PC-3 (cell line): ENCODE results near the gene PDGFC.

ENCODE experiments used
- CTCF ChIP-seq: fragments of 300-600 bp; sonication (generic); conservative IDR thresholded peaks from 2 replicates; pipeline ENCODE4 v1.5.1; 2017; ENCODE audit warnings: antibody characterized with exemption, low read depth, mild to moderate bottlenecking, low read length
- EZH2 ChIP-seq: fragments of 300-600 bp; sonication (generic); IDR thresholded peaks from one replicate; pipeline ENCODE4 v1.6.1; 2017; ENCODE audit warnings: antibody characterized with exemption, mild to moderate bottlenecking, low read length; ENCODE audit not compliant: unreplicated experiment
- EZH2phosphoT487 ChIP-seq: fragments of 300-600 bp; sonication (generic); IDR thresholded peaks from 2 replicates; pipeline ENCODE4 v1.6.1; 2018; ENCODE audit warnings: mild to moderate bottlenecking, antibody characterized with exemption, low read length, borderline replicate concordance

DNA sequence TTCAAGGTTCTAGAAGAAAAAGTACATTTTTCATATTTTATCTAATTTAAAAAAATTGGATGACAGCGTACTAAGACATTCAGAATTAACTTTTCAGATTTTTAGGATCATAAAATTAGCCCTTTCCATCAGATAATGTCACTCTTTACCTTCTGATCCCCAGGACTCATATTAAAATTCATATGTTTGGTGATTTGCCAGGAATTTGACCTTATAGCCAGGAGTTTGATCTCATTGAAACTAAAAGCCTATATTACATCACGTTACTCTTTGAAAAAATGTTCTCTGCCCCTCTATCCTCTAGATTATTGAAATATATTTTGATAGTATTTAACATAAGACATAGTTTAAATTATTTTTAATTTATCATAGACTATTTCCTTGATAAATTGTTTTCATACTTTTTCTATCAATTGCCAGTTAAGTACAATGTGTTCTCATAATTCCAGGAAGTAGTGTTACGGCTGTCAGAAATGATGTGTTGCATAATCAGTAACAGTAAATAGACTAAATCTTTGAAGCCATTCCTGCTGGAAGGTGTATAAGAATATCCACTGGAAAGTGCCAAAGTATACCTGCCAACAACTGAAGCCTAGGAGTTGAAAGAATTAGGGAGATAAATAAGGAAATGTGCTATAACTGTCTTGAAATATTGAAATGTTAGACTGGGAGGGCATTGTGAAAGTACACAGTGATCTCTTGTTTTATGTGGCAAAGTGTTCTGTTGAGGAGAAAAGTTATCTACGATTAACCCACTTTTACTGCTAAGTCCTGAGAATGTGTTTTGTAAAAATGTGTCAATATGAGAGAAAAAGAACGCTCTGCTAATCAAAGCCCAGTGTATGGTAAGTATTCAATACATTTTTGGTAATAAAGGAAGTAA, 32.9 kb upstream of the PDGFC start:
- TF ChIP-seq CTCF (no peak), EZH2 (no peak), EZH2phosphoT487 (no peak)
